Loucy (cell line): Measurements from ENCODE around the gene GTF3C4.

Experiments used
- H2AFZ ChIP-seq: fragments of 200-600 bp; sonication (generic); 2 replicates; pipeline ENCODE4 v1.6.0; 2016; ENCODE audit warnings: antibody characterized with exemption, mild to moderate bottlenecking, low read length, moderate library complexity
- H3F3A ChIP-seq: fragments of 200-600 bp; 2 replicates; pipeline ENCODE4 v1.6.0; 2016; ENCODE audit warnings: antibody characterized with exemption, low read depth, mild to moderate bottlenecking
- H3K27me3 ChIP-seq: fragments of 200-600 bp; sonication (generic); 2 replicates; pipeline ENCODE4 v1.6.1; 2014; ENCODE audit warnings: low read length, mild to moderate bottlenecking; ENCODE audit not compliant: insufficient read depth, poor library complexity, severe bottlenecking
- H3K36me3 ChIP-seq: fragments of 200-600 bp; sonication (generic); 2 replicates; pipeline ENCODE4 v1.6.1; 2016; ENCODE audit warnings: low read length; ENCODE audit not compliant: insufficient read depth
- H3K4me1 ChIP-seq: fragments of 200-600 bp; sonication (generic); 2 replicates; pipeline ENCODE4 v1.5.1; 2014; ENCODE audit warnings: low read length, mild to moderate bottlenecking; ENCODE audit not compliant: insufficient read depth, poor library complexity, severe bottlenecking
- H3K4me2 ChIP-seq: fragments of 200-600 bp; sonication (generic); 2 replicates; pipeline ENCODE4 v1.6.0; 2014; ENCODE audit warnings: antibody characterized with exemption, low read length, low read depth, mild to moderate bottlenecking; ENCODE audit not compliant: poor library complexity, severe bottlenecking
- H3K4me3 ChIP-seq: fragments of 200-600 bp; sonication (generic); 2 replicates; pipeline ENCODE4 v1.5.1; 2014; ENCODE audit warnings: low read length, mild to moderate bottlenecking, mixed read lengths; ENCODE audit not compliant: poor library complexity, severe bottlenecking
- H3K79me2 ChIP-seq: fragments of 200-600 bp; sonication (generic); 2 replicates; pipeline ENCODE4 v1.6.1; 2014; ENCODE audit warnings: low read length; ENCODE audit not compliant: insufficient read depth
- H3K9ac ChIP-seq: fragments of 200-600 bp; sonication (generic); 2 replicates; pipeline ENCODE4 v1.6.0; 2014; ENCODE audit warnings: mild to moderate bottlenecking, low read depth, low read length, moderate library complexity; ENCODE audit not compliant: poor library complexity, severe bottlenecking
- H3K9me2 ChIP-seq: fragments of 200-600 bp; sonication (generic); replicated peaks from 2 replicates; pipeline ENCODE4 v1.6.1; 2016; ENCODE audit warnings: low read depth, low read length, mixed read lengths
- H3K9me3 ChIP-seq: fragments of 200-600 bp; sonication (generic); 2 replicates; pipeline ENCODE4 v1.6.1; 2014; ENCODE audit warnings: mild to moderate bottlenecking, antibody characterized with exemption, low read length, low read depth; ENCODE audit not compliant: insufficient read depth
- H4K20me1 ChIP-seq: fragments of 200-600 bp; sonication (generic); 2 replicates; pipeline ENCODE4 v1.6.0; 2014; ENCODE audit warnings: antibody characterized with exemption, low read length, mild to moderate bottlenecking; ENCODE audit not compliant: insufficient read depth, poor library complexity, severe bottlenecking
- CTCF ChIP-seq: fragments of 200-600 bp; sonication (generic); conservative IDR thresholded peaks from 2 replicates; pipeline ENCODE4 v1.5.1; 2014; ENCODE audit warnings: mild to moderate bottlenecking, antibody characterized with exemption, low read length
- EZH2phosphoT487 ChIP-seq: fragments of 200-600 bp; IDR thresholded peaks from 2 replicates; pipeline ENCODE4 v1.6.1; 2018; ENCODE audit warnings: antibody characterized with exemption, mild to moderate bottlenecking, moderate library complexity, borderline replicate concordance

Gene GTF3C4

GRCh38 chr9:132651259-132651658 lies 19.0 kb upstream of the GTF3C4 start:
- Histone ChIP-seq H2AFZ (no peak overlapping the region), H3F3A (no peaks in the 10 kb centered on the region; the same call in 1 of the 2 replicates), H3K9me3 (no peaks in the 10 kb centered on the region), H3K27me3 (no peaks in the 10 kb centered on the region), H3K4me3 (no peak overlapping the region), H3K4me1 (no peaks in the 10 kb centered on the region), H3K9me2 (no peaks in the 10 kb centered on the region), H4K20me1 (no peaks in the 10 kb centered on the region), H3K4me2 (no peak overlapping the region), H3K36me3 (peaks cover 52% of the 10 kb centered on the region; the same call in 1 of the 2 replicates), H3K79me2 (no peaks in the 10 kb centered on the region), H3K9ac (no peak overlapping the region)
- TF ChIP-seq EZH2phosphoT487 (no peak), CTCF (peak; percentile 64)

GRCh38 chr9:132656299-132656698 lies 14.0 kb upstream of the GTF3C4 start:
- peaks cover 43% of the 10 kb centered on the region; the same call in 1 of the 2 replicates for H3K36me3 ChIP-seq
- no peak overlapping the region for H3K4me3 ChIP-seq
- no peaks in the 10 kb centered on the region for H3K27me3 ChIP-seq
- no peaks in the 10 kb centered on the region; the same call in 1 of the 2 replicates for H3F3A ChIP-seq
- TF ChIP-seq EZH2phosphoT487 (no peak), CTCF (no peak)
- H3K9ac ChIP-seq = no peak overlapping the region
- no peaks in the 10 kb centered on the region for H3K9me3 ChIP-seq
- H4K20me1 ChIP-seq = no peaks in the 10 kb centered on the region
- H3K79me2 ChIP-seq = no peaks in the 10 kb centered on the region
- H3K9me2 ChIP-seq = no peaks in the 10 kb centered on the region
- H3K4me1 ChIP-seq = no peaks in the 10 kb centered on the region
- no peak overlapping the region for H2AFZ ChIP-seq
- no peak overlapping the region for H3K4me2 ChIP-seq

GRCh38 chr9:132662152-132662945 lies 7.9 kb upstream of the GTF3C4 start:
- Histone ChIP-seq H3K9ac (no peak overlapping the region), H3K9me2 (no peaks in the 10 kb centered on the region), H3K4me1 (peaks cover 7% of the 10 kb centered on the region), H3K9me3 (no peaks in the 10 kb centered on the region), H4K20me1 (no peaks in the 10 kb centered on the region), H3K4me3 (no peak overlapping the region), H3K27me3 (no peaks in the 10 kb centered on the region), H3K4me2 (no peak overlapping the region), H3K36me3 (peaks cover 45% of the 10 kb centered on the region; the same call in 1 of the 2 replicates), H3F3A (no peaks in the 10 kb centered on the region), H3K79me2 (peaks cover 12% of the 10 kb centered on the region; the same call in 1 of the 2 replicates), H2AFZ (no peak overlapping the region)
- TF ChIP-seq CTCF (no peak), EZH2phosphoT487 (no peak)
